T-cell (primary cell): Measurements from ENCODE around the gene RASGRP2. TPM values are rescaled to one million over a fixed set of nuclear protein-coding genes. Genes with fewer than 3 reads are reported as not detected.
A peak's percentile ranks its signal among the peaks of the same experiment; 100 is the strongest.

ENCODE experiments used
- ATAC-seq, 4 experiments: fragments of 200-7000 bp in 3 of 4; fragments of 150-1000 bp in 1 of 4; cut with Tn5 transposase; replicated peaks in 1 of 4; 1 replicate in 3 of 4; 2 replicates in 1 of 4; pipeline ENCODE4 v1.10.0; 2021; ENCODE audit warnings: moderate library complexity in 3 of 4, mild to moderate bottlenecking in 2 of 4, moderate number of reproducible peaks in 1 of 4
- CTCF ChIA-PET, 2 donors: fragments of 300-600 bp; sonication (Branson Sonifier 250); formaldehyde crosslinking; loops; one replicate each; lab custom pipeline; 2022; ENCODE audit warnings: antibody characterized with exemption in 2 of 2; lab: Charles Lee
- POLR2A ChIA-PET, 2 donors: fragments of 300-600 bp; sonication (Branson Sonifier 250); formaldehyde crosslinking; loops; one replicate each; lab custom pipeline; 2022; ENCODE audit warnings: antibody characterized with exemption in 2 of 2; lab: Charles Lee
- DNase-seq, 35 experiments: peaks; one replicate each; pipeline versions ENCODE4 v3.0.0 to v3.0.0-alpha.2; 2013 to 2023
- H3K27ac ChIP-seq: one replicate; pipeline ENCODE4 v1.5.1; 2013; ENCODE audit warnings: low read length
- H3K27me3 ChIP-seq, 2 experiments: replicated peaks in 1 of 2; 1 replicate in 1 of 2; 2 replicates in 1 of 2; pipeline versions ENCODE4 v1.6.1 to v1.7.0; 2013; ENCODE audit warnings: low read length in 1 of 2, mixed read lengths in 1 of 2; ENCODE audit not compliant: control insufficient read depth in 2 of 2, insufficient read depth in 2 of 2; ENCODE audit errors: extremely low read depth in 1 of 2
- H3K36me3 ChIP-seq, 2 donors: 1 replicate in 1 of 2; 2 replicates in 1 of 2; pipeline versions ENCODE4 v1.6.1 to v1.7.0; 2013; ENCODE audit warnings: low read length in 1 of 2; ENCODE audit not compliant: control insufficient read depth in 2 of 2, insufficient read depth in 1 of 2; ENCODE audit errors: extremely low read depth in 1 of 2
- H3K4me1 ChIP-seq, 2 experiments: 1 replicate in 1 of 2; 2 replicates in 1 of 2; pipeline versions ENCODE4 v1.6.1 to v1.7.0; 2013; ENCODE audit warnings: low read length in 2 of 2, mixed read lengths in 1 of 2; ENCODE audit not compliant: insufficient read depth in 2 of 2, control insufficient read depth in 1 of 2; ENCODE audit errors: extremely low read depth in 1 of 2
- H3K4me3 ChIP-seq, 2 donors: 1 replicate in 1 of 2; 2 replicates in 1 of 2; pipeline versions ENCODE4 v1.5.1 to v1.7.0; 2013; ENCODE audit warnings: mild to moderate bottlenecking in 2 of 2, low read length in 1 of 2, moderate library complexity in 1 of 2; ENCODE audit not compliant: control insufficient read depth in 1 of 2; ENCODE audit errors: extremely low read depth in 1 of 2
- H3K9me3 ChIP-seq: 2 replicates; pipeline ENCODE4 v1.7.0; 2013
- H3K27ac Mint-ChIP-seq, 2 donors: one replicate each; pipeline ENCODE4 v1.8.0; 2020 to 2021; ENCODE audit warnings: mild to moderate bottlenecking in 2 of 2, mixed read lengths in 2 of 2
- H3K27me3 Mint-ChIP-seq, 2 donors: one replicate each; pipeline ENCODE4 v1.8.0; 2021 to 2022; ENCODE audit warnings: mixed read lengths in 2 of 2
- H3K36me3 Mint-ChIP-seq: one replicate; pipeline ENCODE4 v1.8.0; 2021; ENCODE audit warnings: mixed read lengths
- H3K4me1 Mint-ChIP-seq, 3 donors: one replicate each; pipeline ENCODE4 v1.8.0; 2020 to 2022; ENCODE audit warnings: mixed read lengths in 3 of 3, mild to moderate bottlenecking in 1 of 3
- H3K4me3 Mint-ChIP-seq, 3 donors: one replicate each; pipeline ENCODE4 v1.8.0; 2020 to 2022; ENCODE audit warnings: mild to moderate bottlenecking in 3 of 3, mixed read lengths in 3 of 3, moderate library complexity in 3 of 3
- H3K9me3 Mint-ChIP-seq, 3 donors: one replicate each; pipeline ENCODE4 v1.8.0; 2020 to 2022; ENCODE audit warnings: mixed read lengths in 3 of 3
- WGBS: methylation state at CpG from one replicate; pipeline ENCODE4 v1.1.5; 2013; ENCODE audit warnings: missing lambda C conversion rate; ENCODE audit not compliant: insufficient coverage; 5-methylcytosine and 5-hydroxymethylcytosine counted together
- total RNA-seq, 35 experiments: library from RNA in 6 of 35; stranded (reverse) in 6 of 35; fragments of 120-200 nt in 1 of 35; gene quantifications; one replicate each; pipeline versions ENCODE4 v1.2.1 to v1.2.4 and lab custom pipeline; 2013 to 2026

Gene RASGRP2
- total RNA-seq, 5 donors from 2014 or later (not counting 1 experiment from before 2014, with no cell fraction given), result 574 to 767 (median 656) TPM

DNA sequence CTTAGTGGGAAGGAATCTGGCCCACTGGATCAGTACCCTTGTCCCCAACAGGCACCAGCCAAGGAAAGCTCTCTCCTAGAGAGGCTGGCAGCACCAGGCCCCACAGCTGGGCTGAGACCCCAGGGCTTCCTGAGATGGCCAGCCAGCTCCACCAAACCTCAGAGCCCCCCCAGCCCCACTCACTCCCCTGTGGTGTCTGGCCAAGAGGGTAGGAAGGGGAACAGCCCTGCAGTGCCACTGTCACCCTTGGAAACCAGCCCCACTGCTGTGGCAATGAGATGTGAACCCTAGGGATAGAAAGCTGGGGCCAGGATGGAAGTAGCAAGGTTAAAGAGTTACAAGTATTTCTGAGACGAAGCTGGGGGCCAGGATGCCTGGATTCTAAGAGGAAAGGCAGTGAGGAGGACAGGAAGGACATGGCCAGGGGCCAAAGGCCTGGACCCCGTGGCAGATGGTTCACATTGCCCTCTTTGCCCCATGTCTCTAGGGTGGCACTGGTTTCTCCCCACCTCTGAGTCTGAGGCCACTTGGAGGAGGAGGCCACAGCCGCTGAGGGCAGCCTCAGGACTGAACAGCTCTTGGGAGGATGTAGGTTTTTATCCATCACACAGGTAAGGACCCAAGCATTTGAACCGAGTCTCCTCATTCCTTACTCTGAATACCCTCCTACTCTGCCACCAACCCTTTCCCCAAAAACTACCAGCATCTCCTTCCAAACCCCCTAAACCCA lies 49.8 kb downstream of the RASGRP2 start:
- ATAC-seq, result no peak
- Mint-ChIP-seq H3K4me1 (peaks cover 9 to 22% (median 12%) of the 10 kb centered on the region in 3 donors), H3K27ac (no peak overlapping the region), H3K27me3 (peaks cover 34 to 41% of the 10 kb centered on the region in 2 donors), H3K4me3 (no peak overlapping the region), H3K9me3 (no peaks in the 10 kb centered on the region), H3K36me3 (no peaks in the 10 kb centered on the region)
- H3K4me3 ChIP-seq, result no peak overlapping the region
- peaks cover 0 to 6% of the 10 kb centered on the region in 2 experiments for H3K4me1 ChIP-seq
- WGBS, result 59% methylated on average over 3 of the region's 4 CpGs
- H3K27ac ChIP-seq, result no peak overlapping the region
- no peaks in the 10 kb centered on the region for H3K9me3 ChIP-seq
- ChIA-PET POLR2A (no interaction called here), CTCF (interaction anchor here in 1 of 2 donors (0.6 kb wide), 1 partner anchor 16 kb away, joined by 7 read pairs; no protein-coding TSS in a partner anchor)
- H3K27me3 ChIP-seq, result peaks cover 0 to 68% of the 10 kb centered on the region in 2 experiments
- no peak for DNase-seq
- no peaks in the 10 kb centered on the region for H3K36me3 ChIP-seq

DNA sequence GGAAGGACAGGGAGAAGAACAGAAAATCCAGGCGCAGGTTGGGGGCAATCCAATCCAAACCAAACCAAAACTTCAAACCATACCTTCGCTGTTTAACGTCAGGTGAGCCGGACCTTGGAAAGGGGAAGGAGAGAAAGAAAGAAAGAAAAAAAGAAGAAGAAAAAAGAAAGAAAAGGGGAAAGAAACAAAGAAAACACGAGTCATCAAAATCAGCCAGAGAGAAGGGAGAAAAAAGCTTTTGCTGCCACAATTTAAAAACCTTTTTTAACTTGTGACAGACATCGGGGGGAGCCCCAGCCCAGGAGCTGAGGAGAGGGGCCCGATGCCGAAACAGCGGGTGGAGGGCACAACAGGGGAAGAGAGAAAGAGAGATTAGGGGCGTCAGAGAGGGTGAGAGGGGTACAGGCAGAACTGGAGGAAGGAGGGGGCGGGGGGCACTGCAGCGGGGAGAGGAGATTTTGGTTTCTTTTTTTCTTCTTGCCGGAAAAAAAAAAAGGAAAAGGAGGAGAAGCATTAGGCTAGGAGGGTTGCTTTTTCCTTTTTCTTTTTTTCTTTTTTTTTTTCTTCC lies 51.1 kb downstream of the RASGRP2 start:
- Histone ChIP-seq H3K27ac (no peak overlapping the region), H3K36me3 (no peaks in the 10 kb centered on the region), H3K9me3 (no peaks in the 10 kb centered on the region), H3K4me1 (peaks cover 0 to 16% of the 10 kb centered on the region in 2 experiments), H3K27me3 (peaks cover 0 to 68% of the 10 kb centered on the region in 2 experiments), H3K4me3 (no peak overlapping the region)
- H3K4me3 Mint-ChIP-seq, result peak overlapping the region in 2 of 3 donors; percentile 43 to 65
- no peaks in the 10 kb centered on the region for H3K9me3 Mint-ChIP-seq
- H3K36me3 Mint-ChIP-seq, result no peaks in the 10 kb centered on the region
- peak overlapping the region in 1 of 2 donors; percentile 58 for H3K27ac Mint-ChIP-seq
- ChIA-PET CTCF (interaction anchor here in 1 of 2 donors (0.7 kb wide), 1 partner anchor 10 kb away, joined by 3 read pairs; no protein-coding TSS in a partner anchor), POLR2A (no interaction called here)
- H3K4me1 Mint-ChIP-seq, result peaks cover 20 to 29% (median 22%) of the 10 kb centered on the region in 3 donors
- ATAC-seq (no peak), DNase-seq (no peak)
- H3K27me3 Mint-ChIP-seq, result peaks cover 34 to 41% of the 10 kb centered on the region in 2 donors
- 0% methylated on average over 5 of the region's 13 CpGs for WGBS

DNA sequence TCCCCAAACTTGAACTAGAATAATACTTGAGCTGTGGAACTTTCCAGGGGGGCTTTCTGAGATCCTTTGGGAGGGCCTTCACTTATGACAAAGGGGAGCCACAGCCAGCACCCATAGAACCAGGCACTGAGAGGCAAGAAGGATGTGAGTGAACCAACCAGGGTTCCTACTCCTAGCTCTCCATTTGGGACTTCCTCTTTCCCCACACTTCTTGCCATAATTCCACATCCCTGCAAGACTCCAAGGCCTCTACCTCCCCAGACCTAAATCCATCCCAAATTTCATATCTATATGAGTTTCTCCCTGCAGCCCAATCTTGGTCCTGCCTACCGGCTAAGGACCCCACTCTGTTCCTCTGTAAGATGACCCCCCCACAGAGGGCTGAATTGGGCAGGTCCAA lies 52.4 kb downstream of the RASGRP2 start:
- POLR2A ChIA-PET, result no interaction called here
- Histone ChIP-seq H3K9me3 (no peaks in the 10 kb centered on the region), H3K27ac (no peak overlapping the region), H3K27me3 (peaks cover 0 to 63% of the 10 kb centered on the region in 2 experiments), H3K4me1 (peaks cover 0 to 16% of the 10 kb centered on the region in 2 experiments), H3K36me3 (no peaks in the 10 kb centered on the region), H3K4me3 (no peak overlapping the region)
- Mint-ChIP-seq H3K4me3 (peak overlapping the region in 1 of 3 donors; percentile 65), H3K4me1 (peaks cover 20 to 33% (median 23%) of the 10 kb centered on the region in 3 donors), H3K9me3 (no peaks in the 10 kb centered on the region), H3K36me3 (no peaks in the 10 kb centered on the region), H3K27ac (no peak overlapping the region), H3K27me3 (peaks cover 30 to 41% of the 10 kb centered on the region in 2 donors)
- ATAC-seq (no peak), DNase-seq (no peak)
- 89% methylated on average over 1 of the region's 1 CpG for WGBS
- CTCF ChIA-PET, result interaction anchor here in 1 of 2 donors (0.8 kb wide), 1 partner anchor 81 kb away, joined by 4 read pairs; no protein-coding TSS in a partner anchor

DNA sequence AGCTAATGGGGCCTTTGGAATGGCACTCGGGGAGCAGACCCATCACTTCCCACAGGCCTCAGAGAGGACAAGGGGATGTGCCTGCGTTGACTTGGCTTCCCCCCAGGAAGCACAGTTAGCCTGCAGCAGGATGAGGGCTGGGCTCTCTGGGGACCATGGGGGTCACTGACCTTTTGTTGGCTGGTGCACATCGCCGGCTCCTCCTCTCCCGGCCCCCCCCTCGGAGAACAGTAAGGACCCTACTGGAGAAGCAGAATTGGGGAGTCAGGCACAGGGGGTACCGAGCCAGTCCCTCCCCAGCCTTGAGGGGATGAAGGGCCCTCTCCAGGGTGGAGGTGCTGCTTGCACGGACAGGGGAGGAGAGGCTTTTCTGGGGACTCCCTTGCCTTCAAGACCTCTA lies 53.7 kb downstream of the RASGRP2 start:
- ATAC-seq, result no peak
- H3K27me3 ChIP-seq, result peaks cover 0 to 54% of the 10 kb centered on the region in 2 experiments
- no peak overlapping the region for H3K27ac Mint-ChIP-seq
- no peak overlapping the region for H3K4me3 Mint-ChIP-seq
- H3K4me1 ChIP-seq, result peaks cover 0 to 16% of the 10 kb centered on the region in 2 experiments
- H3K36me3 ChIP-seq, result no peaks in the 10 kb centered on the region
- DNase-seq, result no peak
- H3K9me3 ChIP-seq, result no peaks in the 10 kb centered on the region
- no peak overlapping the region for H3K4me3 ChIP-seq
- H3K9me3 Mint-ChIP-seq, result no peaks in the 10 kb centered on the region
- H3K36me3 Mint-ChIP-seq, result no peaks in the 10 kb centered on the region
- ChIA-PET CTCF (no interaction called here), POLR2A (no interaction called here)
- WGBS, result 60% methylated on average over 3 of the region's 8 CpGs
- peaks cover 21 to 38% of the 10 kb centered on the region in 2 donors for H3K27me3 Mint-ChIP-seq
- peaks cover 20 to 32% (median 23%) of the 10 kb centered on the region in 3 donors for H3K4me1 Mint-ChIP-seq
- no peak overlapping the region for H3K27ac ChIP-seq

DNA sequence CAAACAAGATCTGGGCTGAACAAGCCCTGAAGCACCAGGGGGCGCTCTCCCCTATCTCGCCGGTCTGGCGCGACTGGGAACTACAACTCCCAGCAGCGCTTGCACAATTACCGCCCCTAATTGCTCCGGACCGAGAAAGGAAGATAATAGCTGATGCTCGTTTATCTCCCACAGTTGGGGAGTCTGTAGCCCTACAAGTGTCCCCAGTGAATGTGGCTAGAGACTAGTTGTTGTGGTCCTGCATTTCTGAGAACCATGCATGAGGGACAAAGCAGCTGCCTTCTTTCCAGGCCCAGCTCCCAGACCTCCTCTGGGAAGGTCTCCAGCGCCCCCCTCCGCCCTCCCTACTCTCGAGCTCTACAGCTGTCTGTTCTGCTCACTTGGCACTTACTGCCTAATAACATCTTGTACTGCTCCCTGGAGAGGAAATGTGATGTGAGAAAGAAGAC lies 55.4 kb downstream of the RASGRP2 start:
- ATAC-seq (peak; percentile 97 to 99 (median 98)), DNase-seq (peak; percentile 73 to 95 (median 87))
- H3K36me3 ChIP-seq, result no peaks in the 10 kb centered on the region
- peak overlapping the region; percentile 9 for H3K27ac ChIP-seq
- CTCF ChIA-PET, result interaction anchor here in 1 of 2 donors (0.6 to 1.0 kb wide), 7 partner anchors 9 to 349 kb away, joined by 3 to 4 read pairs (median 4); partner anchors contain the start of genes CCDC88B and SF1
- Mint-ChIP-seq H3K27me3 (peaks cover 9 to 22% of the 10 kb centered on the region in 2 donors), H3K27ac (peak overlapping the region in 1 of 2 donors; percentile 69), H3K9me3 (no peaks in the 10 kb centered on the region), H3K4me1 (peaks cover 20 to 27% (median 21%) of the 10 kb centered on the region in 3 donors), H3K36me3 (no peaks in the 10 kb centered on the region), H3K4me3 (peak overlapping the region; percentile 31 to 52 (median 47))
- peaks cover 0 to 40% of the 10 kb centered on the region in 2 experiments for H3K27me3 ChIP-seq
- 0% methylated on average over 5 of the region's 13 CpGs for WGBS
- peaks cover 0 to 16% of the 10 kb centered on the region in 2 experiments for H3K4me1 ChIP-seq
- no peaks in the 10 kb centered on the region for H3K9me3 ChIP-seq
- H3K4me3 ChIP-seq, result peak overlapping the region in 1 of 2 donors; percentile 37
- POLR2A ChIA-PET, result no interaction called here
